Epithelial cell of proximal tubule (primary cell): ENCODE data around the gene ARL5C. TPM values are rescaled to one million over a fixed set of nuclear protein-coding genes. Genes with fewer than 3 reads are reported as not detected.
"Not testable (repeated sequence)": the region's sequence is repeated elsewhere in the genome, so short reads cannot be mapped to it uniquely, and the experiment has no call there.

Experiments
- DNase-seq: peaks from one replicate; pipeline ENCODE4 v3.0.0-alpha.2; 2011; ENCODE audit warnings: low read depth
- H3K4me3 ChIP-seq: 2 replicates; pipeline ENCODE4 v1.5.1; 2011; ENCODE audit warnings: low read depth, mild to moderate bottlenecking, low read length
- CTCF ChIP-seq: conservative IDR thresholded peaks from 2 replicates; pipeline ENCODE4 v1.5.1; 2012; ENCODE audit warnings: low read depth, mild to moderate bottlenecking, low read length
- total RNA-seq: library from RNA; depleted of rRNA; stranded (reverse); fragments of >200 nt; gene quantifications from 2 replicates; pipeline ENCODE4 v1.2.3, GENCODE V29; 2015

ARL5C gene
- total RNA-seq, 1 donor from 2014 or later = not detected

- no peak for TF ChIP-seq CTCF
- DNase-seq = no peak
- H3K4me3 ChIP-seq = no peak overlapping the region
Measured at GRCh38 chr17:39173526-39174274, 7.7 kb upstream of the ARL5C start.

DNA sequence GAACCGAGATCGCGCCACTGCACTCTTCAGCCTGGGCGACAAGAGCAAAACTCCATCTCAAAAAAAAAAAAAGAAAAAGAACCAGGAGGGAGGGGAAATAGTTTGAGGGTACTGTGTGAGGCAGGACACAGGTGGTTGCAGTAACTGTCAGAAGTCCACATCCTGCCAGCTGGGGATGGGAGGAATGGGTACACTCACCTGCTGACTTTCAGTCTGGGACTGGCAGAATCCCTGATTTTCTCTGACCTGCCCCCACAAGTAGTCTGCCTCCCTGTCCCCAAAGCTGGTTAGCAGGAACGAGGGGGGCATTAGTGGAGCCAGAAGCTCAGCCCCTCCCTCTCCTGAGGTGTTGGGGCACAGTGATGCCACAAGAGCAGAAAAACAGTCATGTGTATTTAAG, 7.1 kb upstream of the ARL5C start:
- no peak overlapping the region for H3K4me3 ChIP-seq
- DNase-seq = no peak
- no peak for TF ChIP-seq CTCF

DNA sequence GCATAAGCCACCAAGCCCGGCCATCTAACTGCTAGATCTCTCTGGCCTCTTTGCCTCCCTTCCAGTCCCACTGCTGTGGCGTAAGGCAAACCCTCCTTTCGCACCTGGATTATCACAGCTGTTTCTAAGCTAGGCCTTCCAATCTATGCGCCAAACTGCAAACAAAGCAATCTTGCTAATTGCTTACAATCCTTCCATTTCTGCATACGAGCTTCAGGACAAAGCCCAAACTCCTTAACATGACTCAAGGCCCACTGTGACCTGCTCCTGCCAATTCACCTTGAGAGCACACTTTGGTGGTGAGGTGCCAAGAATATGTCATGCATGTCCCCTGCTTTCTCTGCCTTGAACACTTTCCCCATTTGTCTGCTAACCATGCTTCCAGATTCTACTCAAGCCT, 6.0 kb upstream of the ARL5C start:
- DNase-seq = no peak
- TF ChIP-seq CTCF = no peak
- H3K4me3 ChIP-seq = no peak overlapping the region

DNA sequence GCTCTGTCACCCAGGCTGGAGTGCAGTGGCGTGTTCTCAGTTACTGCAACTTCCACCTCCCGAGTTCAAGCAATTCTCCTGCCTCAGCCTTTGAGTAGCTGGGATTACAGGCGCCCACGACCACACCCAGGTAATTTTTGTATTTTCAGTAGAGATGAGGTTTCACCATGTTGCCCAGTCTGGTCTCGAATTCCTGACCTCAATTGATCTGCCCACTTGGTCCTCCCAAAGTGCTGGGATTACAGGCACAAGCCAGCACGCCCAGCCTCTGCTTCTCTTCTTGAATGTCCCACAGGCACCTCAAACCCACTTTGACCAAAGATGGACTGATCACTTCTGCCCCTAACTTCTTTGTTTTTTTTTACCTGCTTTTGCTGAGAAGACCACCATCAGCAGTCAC, 4.6 kb upstream of the ARL5C start:
- TF ChIP-seq CTCF = no peak
- no peak overlapping the region for H3K4me3 ChIP-seq
- DNase-seq = no peak

DNA sequence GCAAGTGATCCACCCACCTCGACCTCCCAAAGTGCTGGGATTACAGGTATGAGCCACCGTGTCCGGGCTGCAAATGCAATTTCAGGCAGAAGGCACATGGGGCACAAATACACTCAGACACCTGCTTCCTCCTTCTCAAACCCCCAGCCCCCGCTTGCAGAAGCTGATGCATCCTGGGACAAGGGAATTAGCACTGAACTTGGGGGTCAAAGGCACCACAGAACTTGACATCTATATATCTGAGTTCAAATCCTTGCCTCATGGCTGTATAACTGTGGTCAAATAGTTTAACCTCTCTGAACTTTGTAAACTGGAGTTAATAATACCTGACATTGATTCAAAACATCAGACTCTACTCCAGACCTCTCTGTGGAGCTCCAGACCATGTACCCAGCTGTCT, 4.1 kb upstream of the ARL5C start:
- no peak for DNase-seq
- TF ChIP-seq CTCF = no peak
- no peak overlapping the region for H3K4me3 ChIP-seq

GRCh38 chr17:39169518-39169917, 3.6 kb upstream of the ARL5C start:
- H3K4me3 ChIP-seq = no peak overlapping the region
- no peak for DNase-seq
- TF ChIP-seq CTCF = no peak

- no peak for TF ChIP-seq CTCF
- H3K4me3 ChIP-seq = no peak overlapping the region
- no peak for DNase-seq
Measured at GRCh38 chr17:39169101-39169500, 3.1 kb upstream of the ARL5C start.

- not testable (repeated sequence) for H3K4me3 ChIP-seq, DNase-seq
Measured at GRCh38 chr17:39168503-39168902, 2.5 kb upstream of the ARL5C start.
